Subcutaneous abdominal adipose tissue (tissue), 5 donors: ENCODE results near the gene OMP.

Source experiments
- H3K27ac ChIP-seq: one replicate; pipeline ENCODE4 v1.7.0; 2013; ENCODE audit warnings: low read depth, mild to moderate bottlenecking, inconsistent platforms, low read length, moderate library complexity
- H3K27me3 ChIP-seq, 5 donors: one replicate each; pipeline ENCODE4 v1.7.0; 2013; ENCODE audit warnings: low read length in 5 of 5, inconsistent platforms in 1 of 5; ENCODE audit not compliant: control insufficient read depth in 5 of 5, insufficient read depth in 4 of 5
- H3K36me3 ChIP-seq, 5 donors: one replicate each; pipeline ENCODE4 v1.7.0; 2013; ENCODE audit warnings: low read length in 5 of 5; ENCODE audit not compliant: control insufficient read depth in 5 of 5, insufficient read depth in 5 of 5
- H3K4me1 ChIP-seq, 5 donors: one replicate each; pipeline ENCODE4 v1.7.0; 2013; ENCODE audit warnings: low read length in 5 of 5, mild to moderate bottlenecking in 3 of 5, moderate library complexity in 1 of 5; ENCODE audit not compliant: control insufficient read depth in 5 of 5, insufficient read depth in 5 of 5
- H3K4me3 ChIP-seq, 5 donors: one replicate each; pipeline ENCODE4 v1.7.0; 2013; ENCODE audit warnings: low read length in 5 of 5, low read depth in 1 of 5
- H3K9ac ChIP-seq, 5 donors: one replicate each; pipeline ENCODE4 v1.7.0; 2013; ENCODE audit warnings: low read length in 5 of 5, mild to moderate bottlenecking in 4 of 5, moderate library complexity in 3 of 5
- H3K9me3 ChIP-seq, 5 donors: one replicate each; pipeline ENCODE4 v1.7.0; 2013; ENCODE audit warnings: low read length in 5 of 5; ENCODE audit not compliant: control insufficient read depth in 5 of 5
- donor health status: healthy.
- donor health status: healthy.
- donor health status: healthy.
- donor health status: healthy.
- donor health status: healthy.

OMP gene

DNA sequence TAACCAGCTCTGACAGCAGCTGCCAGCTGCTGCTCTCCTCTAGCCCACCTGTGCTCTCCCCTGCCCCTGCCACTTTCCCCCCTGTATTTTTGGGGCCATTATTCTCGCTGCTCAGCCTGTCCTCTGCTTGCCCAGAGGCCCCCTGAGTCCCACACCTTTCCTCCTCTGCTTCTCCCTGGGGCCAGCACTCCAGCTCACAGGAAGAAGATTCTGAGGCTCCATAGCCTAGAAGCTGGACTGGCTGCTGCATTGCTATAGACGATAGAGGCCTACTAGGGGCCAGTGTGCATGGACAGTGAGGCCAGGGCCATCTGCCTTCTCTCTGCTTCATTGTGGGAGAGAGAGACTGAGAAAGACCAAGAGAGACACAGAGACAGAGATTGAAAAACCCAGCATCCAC, 679 bp downstream of the OMP start:
- Histone ChIP-seq H3K9ac (no peak overlapping the region), H3K4me1 (peaks cover 0 to 7% (median 0%) of the 10 kb centered on the region in 5 donors), H3K27me3 (no peaks in the 10 kb centered on the region), H3K9me3 (no peaks in the 10 kb centered on the region), H3K4me3 (no peak overlapping the region), H3K27ac (no peak overlapping the region), H3K36me3 (peaks cover 0 to 10% (median 0%) of the 10 kb centered on the region in 5 donors)

DNA sequence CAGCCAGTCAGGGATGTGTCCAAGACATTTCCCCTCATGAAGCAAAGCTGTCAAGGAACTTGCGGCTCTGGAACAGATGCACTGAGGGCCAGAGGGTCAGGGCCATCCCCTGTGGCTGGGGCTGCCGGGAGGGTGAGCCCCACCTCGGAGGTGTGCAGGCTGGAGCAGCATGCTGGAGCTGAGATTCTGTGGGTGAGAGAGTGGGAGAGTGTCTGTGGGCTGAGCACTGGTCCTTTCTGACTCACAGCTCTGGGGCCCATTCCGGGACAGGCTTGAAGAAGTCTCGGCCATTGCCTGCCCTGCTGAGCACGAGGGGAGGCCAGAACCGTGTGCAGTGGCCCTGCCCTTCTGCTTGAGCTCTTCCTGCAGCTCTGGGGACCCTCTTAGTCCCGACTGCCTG, 2.1 kb downstream of the OMP start:
- Histone ChIP-seq H3K36me3 (peaks cover 0 to 10% (median 0%) of the 10 kb centered on the region in 5 donors), H3K4me3 (no peak overlapping the region), H3K27ac (no peak overlapping the region)

DNA sequence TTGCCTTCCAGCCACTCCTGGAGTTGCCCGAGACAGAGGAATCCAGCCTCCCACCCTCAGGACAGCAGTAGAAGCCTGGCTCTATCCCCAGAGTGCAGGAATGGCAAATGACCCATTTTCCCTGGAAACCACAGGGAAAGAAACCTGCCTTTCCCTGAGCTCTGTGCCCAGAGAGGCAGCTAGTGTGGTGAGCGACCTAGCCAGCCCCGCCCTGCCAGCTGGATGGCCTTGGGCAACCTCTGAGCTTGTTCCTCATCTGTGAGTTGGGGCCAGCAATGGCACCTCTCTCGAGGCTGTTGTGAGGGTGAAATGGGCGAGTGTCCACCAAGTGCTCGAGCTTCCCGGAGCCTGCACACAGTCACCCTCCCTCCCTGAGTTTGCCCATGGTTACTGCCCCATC, 3.7 kb downstream of the OMP start:
- Histone ChIP-seq H3K9ac (no peak overlapping the region), H3K36me3 (peaks cover 0 to 10% (median 0%) of the 10 kb centered on the region in 5 donors), H3K4me3 (no peak overlapping the region), H3K9me3 (no peaks in the 10 kb centered on the region), H3K27me3 (no peaks in the 10 kb centered on the region), H3K4me1 (peaks cover 0 to 12% (median 3%) of the 10 kb centered on the region in 5 donors), H3K27ac (no peak overlapping the region)

More for the DNA sequence above, 2.1 kb downstream of the OMP start:
- H3K9me3 ChIP-seq: no peaks in the 10 kb centered on the region
- no peak overlapping the region for H3K9ac ChIP-seq
- H3K4me1 ChIP-seq: peaks cover 0 to 11% (median 3%) of the 10 kb centered on the region in 5 donors
- no peaks in the 10 kb centered on the region for H3K27me3 ChIP-seq

DNA sequence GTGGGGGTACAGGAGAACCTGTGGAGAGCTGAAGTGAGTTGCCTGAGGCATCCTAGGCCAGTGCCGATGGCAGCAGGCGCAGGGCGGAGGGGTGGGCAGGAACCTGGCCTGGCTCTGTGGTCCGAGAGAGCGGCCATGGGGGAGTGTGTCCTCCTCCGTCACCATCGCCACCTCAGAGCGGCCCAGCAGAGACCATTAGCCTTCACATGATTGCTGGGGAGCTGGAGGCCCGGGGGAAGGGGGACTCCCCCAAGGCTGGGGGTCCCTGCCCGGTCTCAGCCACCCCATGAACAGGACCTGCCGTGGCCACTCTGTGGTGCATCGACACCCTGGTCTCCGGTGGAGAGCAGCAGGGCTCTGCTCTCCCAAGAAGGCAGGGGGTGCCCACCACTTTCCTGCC, 4.1 kb downstream of the OMP start:
- Histone ChIP-seq H3K36me3 (peaks cover 0 to 10% (median 0%) of the 10 kb centered on the region in 5 donors), H3K9ac (no peak overlapping the region), H3K27me3 (no peaks in the 10 kb centered on the region), H3K9me3 (no peaks in the 10 kb centered on the region), H3K4me1 (peaks cover 0 to 12% (median 3%) of the 10 kb centered on the region in 5 donors), H3K4me3 (no peak overlapping the region), H3K27ac (no peak overlapping the region)

DNA sequence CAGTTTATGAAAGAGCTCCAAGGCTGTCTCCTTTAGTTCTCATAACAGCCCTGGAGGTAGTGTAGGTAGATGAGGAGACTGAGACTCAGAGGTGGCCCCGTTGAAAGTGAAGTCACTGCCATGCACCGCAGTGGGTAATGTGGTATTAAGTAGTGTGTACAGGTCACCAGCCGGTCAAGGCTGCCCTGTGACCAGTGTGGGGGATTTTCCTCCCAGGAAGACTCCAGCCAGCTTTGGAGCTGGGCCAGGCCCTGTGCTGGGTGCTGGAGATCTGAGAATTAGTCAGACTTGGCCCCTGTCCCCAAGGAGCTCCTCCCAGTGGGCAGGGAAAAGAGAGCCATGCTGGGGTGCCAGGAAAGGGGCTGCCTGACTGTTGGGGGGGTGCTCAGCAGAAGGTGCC, 5.3 kb downstream of the OMP start:
- no peak overlapping the region for H3K4me3 ChIP-seq
- peaks cover 0 to 6% (median 0%) of the 10 kb centered on the region in 5 donors for H3K36me3 ChIP-seq
- no peaks in the 10 kb centered on the region for H3K9me3 ChIP-seq
- H3K4me1 ChIP-seq: peaks cover 0 to 12% (median 3%) of the 10 kb centered on the region in 5 donors
- no peaks in the 10 kb centered on the region for H3K27me3 ChIP-seq
- no peak overlapping the region for H3K9ac ChIP-seq
- H3K27ac ChIP-seq: no peak overlapping the region

DNA sequence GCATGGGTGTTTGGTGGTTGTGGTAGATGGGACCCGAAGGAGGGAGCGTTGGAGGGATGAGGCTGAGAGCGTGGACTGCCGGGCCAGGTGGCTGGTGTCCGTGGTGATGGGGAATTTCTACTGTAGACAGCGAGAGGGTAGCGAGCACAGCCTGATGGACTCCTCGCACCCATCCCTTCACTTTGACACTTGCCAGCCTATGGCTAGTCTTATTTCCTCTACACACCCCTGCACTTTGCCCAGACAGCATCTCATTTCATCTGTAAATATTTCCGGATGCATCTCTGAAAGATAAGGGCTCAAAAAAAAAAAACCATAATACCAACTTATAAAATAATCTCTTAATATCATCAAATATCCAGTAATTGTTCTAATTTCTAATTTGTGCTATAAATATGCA, 5.8 kb downstream of the OMP start:
- no peak overlapping the region for H3K9ac ChIP-seq
- no peak overlapping the region for H3K4me3 ChIP-seq
- no peak overlapping the region for H3K27ac ChIP-seq
- peaks cover 0 to 12% (median 3%) of the 10 kb centered on the region in 5 donors for H3K4me1 ChIP-seq
- H3K9me3 ChIP-seq: no peaks in the 10 kb centered on the region
- no peaks in the 10 kb centered on the region for H3K27me3 ChIP-seq
- H3K36me3 ChIP-seq: peaks cover 0 to 2% (median 0%) of the 10 kb centered on the region in 5 donors

DNA sequence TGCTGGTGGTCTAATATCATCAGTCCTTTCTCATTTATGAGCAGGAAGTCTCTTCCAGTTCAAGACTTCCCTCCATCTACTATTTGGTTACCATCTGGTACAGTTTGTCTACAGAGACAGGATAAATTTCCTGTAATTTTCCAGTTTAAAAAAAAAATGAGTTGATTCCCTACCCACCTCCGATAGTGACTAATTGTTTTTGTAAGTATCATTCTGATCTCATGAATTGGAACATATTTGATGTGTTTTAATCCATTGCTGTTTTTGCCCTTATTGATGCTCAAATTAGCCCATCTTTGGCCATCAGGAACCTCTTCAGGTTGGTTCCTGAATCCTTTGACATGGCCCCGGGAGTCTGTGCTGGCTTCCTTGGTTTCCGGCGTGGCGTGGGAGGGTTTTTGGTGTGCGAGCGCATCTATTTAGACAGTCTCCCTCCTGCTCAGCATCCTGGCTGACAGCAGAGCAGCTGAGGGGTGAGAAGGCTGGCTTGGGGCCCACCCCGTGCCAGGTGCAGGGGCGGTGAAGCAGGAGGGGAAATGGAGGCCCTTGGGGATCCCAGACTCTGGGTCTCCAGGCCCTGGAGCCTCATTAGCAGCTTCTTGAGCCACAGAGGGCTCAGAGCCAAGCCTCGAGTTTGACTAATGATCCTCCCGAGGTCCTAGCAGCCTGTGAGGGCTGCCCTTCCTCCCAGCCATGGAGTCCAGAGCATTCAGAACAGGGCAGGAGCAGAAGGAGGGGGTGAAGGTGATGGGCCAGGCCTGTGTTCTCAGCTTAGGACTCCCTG, 6.8 kb downstream of the OMP start:
- Histone ChIP-seq H3K27me3 (no peaks in the 10 kb centered on the region), H3K36me3 (peaks cover 0 to 4% (median 0%) of the 10 kb centered on the region in 5 donors), H3K27ac (no peak overlapping the region), H3K9me3 (no peaks in the 10 kb centered on the region), H3K4me1 (peaks cover 0 to 12% (median 3%) of the 10 kb centered on the region in 5 donors), H3K4me3 (no peak overlapping the region), H3K9ac (no peak overlapping the region)

DNA sequence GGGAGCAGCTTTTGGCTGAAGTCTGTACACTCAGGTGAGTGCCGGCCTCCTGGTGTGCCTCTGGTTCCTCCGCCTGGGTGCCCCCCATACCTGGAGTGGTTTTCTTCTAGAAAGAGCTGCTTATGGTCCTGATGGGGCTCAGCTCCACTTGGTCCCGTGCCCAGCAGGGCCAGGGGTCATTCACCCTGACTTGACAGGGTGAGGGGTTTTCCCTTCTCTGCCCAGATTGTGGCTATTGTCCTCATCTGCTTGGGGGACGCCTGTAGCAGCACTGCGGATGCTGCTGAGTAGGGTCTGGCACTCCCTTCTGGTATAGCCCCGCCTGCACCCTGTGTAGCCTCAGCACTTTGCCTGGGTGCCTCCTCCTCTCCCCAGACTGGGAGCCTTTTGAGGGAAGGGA, 8.2 kb downstream of the OMP start:
- no peaks in the 10 kb centered on the region for H3K27me3 ChIP-seq
- H3K27ac ChIP-seq: no peak overlapping the region
- peaks cover 0 to 12% (median 3%) of the 10 kb centered on the region in 5 donors for H3K4me1 ChIP-seq
- H3K9me3 ChIP-seq: no peaks in the 10 kb centered on the region
- peaks cover 0 to 4% (median 0%) of the 10 kb centered on the region in 5 donors for H3K36me3 ChIP-seq
- no peak overlapping the region for H3K4me3 ChIP-seq
- no peak overlapping the region for H3K9ac ChIP-seq

DNA sequence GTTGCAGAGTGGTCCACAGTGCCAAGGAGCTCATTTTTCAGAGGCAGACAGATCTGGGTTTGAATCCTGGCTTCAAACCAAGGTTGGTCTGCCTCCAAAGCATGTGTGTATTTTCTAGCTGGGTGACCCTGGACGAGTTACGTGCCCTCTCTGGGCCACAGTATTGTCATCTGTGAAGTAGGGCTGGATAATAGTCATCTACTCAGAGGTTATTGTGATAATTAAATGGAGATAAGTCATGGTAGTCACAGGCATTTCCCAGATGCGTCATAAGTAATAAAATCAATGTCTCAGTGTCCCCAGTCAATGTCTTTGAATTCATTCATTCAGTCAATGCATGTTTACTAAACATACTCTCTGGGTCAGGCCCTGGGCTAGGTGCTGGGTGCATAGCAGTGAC, 8.6 kb downstream of the OMP start:
- Histone ChIP-seq H3K27me3 (no peaks in the 10 kb centered on the region), H3K4me3 (no peak overlapping the region), H3K4me1 (peaks cover 0 to 12% (median 3%) of the 10 kb centered on the region in 5 donors), H3K36me3 (peaks cover 0 to 4% (median 0%) of the 10 kb centered on the region in 5 donors), H3K9me3 (no peaks in the 10 kb centered on the region), H3K27ac (no peak overlapping the region), H3K9ac (no peak overlapping the region)

DNA sequence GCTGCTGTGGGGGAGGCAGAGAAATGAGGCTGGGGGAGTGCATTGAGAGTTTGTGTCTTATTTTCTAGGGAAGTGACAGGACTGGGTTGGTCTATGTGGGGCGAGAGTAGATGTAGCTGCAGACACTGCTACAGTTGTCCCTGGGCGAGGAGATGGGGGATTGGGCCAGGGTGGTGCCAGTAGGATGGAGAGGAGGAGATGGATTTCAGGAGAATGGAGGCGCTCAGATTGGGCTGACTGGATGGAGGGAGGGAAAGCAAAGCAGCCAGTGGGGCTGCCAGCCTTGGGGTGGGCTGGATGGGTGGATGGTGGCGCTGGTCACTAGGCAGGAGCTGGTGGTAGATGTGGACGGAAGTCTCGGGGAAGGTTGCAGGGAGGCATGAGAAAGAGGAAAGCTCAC, 9.3 kb downstream of the OMP start:
- H3K27me3 ChIP-seq: no peaks in the 10 kb centered on the region
- H3K4me3 ChIP-seq: no peak overlapping the region
- no peak overlapping the region for H3K27ac ChIP-seq
- H3K4me1 ChIP-seq: peaks cover 0 to 12% (median 3%) of the 10 kb centered on the region in 5 donors
- H3K9me3 ChIP-seq: no peaks in the 10 kb centered on the region
- H3K9ac ChIP-seq: no peak overlapping the region
- peaks cover 0 to 4% (median 0%) of the 10 kb centered on the region in 5 donors for H3K36me3 ChIP-seq
